ENCODE results near the gene SSH2.
A peak's percentile ranks its signal among the peaks of the same experiment; 100 is the strongest.

Gene SSH2

GRCh38 chr17:29590411-29591145 lies 339.4 kb downstream of the SSH2 start:
- DNase-seq (ENCODE audit: low read depth in 2 of 3, low spot score in 2 of 3) = no peak

- DNase-seq (ENCODE audit: low read depth in 2 of 3, low spot score in 2 of 3) = peak in 1 of 3 experiments; percentile 76
These were observed 340.3 kb downstream of the SSH2 start, which contains the start of gene GIT1 for GRCh38 chr17:29589524-29590410. Gene GIT1, minus strand, starts transcription at chr17:29589648. Its CDS starts 270 bp downstream, at chr17:29589378.

GRCh38 chr17:29588562-29589411 lies 341.2 kb downstream of the SSH2 start:
- no peak for DNase-seq (ENCODE audit: low read depth in 2 of 3, low spot score in 2 of 3)

DNA sequence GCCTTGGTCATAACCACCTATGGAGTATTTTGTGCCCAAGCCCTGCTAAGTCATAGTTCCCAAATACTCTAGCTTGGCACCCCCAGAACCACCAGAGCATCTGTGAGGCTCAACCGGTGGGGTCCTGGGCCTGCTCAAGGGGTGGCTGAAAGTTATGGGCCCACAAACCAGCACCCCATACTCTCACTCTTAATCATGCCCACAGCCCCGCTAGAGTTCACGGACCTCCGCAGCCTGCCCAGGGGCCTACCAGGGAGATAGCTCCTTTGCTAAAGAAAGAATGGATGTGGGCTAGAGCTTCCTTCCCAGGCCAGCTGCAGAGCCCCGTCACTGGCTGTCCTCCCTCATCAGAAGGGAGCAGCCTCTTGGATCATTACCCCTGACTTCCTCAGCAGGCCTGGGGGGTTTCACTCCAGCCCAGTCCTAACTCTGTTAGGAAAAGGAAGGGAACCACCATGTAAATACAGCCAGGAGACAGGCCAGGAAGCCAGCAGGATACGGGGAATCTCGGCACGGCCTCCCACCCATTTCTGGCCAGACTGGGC lies 341.9 kb downstream of the SSH2 start:
- no peak for DNase-seq (ENCODE audit: low read depth in 2 of 3, low spot score in 2 of 3)

- no peak for DNase-seq (ENCODE audit: low read depth in 2 of 3, low spot score in 2 of 3)
These were observed 342.4 kb downstream of the SSH2 start for GRCh38 chr17:29587591-29587990.

GRCh38 chr17:29586676-29587469 lies 343.2 kb downstream of the SSH2 start:
- DNase-seq (ENCODE audit: low read depth in 2 of 3, low spot score in 2 of 3) = no peak

- DNase-seq (ENCODE audit: low read depth in 2 of 3, low spot score in 2 of 3) = no peak
These were observed 344.8 kb downstream of the SSH2 start for GRCh38 chr17:29585080-29585751.

DNA sequence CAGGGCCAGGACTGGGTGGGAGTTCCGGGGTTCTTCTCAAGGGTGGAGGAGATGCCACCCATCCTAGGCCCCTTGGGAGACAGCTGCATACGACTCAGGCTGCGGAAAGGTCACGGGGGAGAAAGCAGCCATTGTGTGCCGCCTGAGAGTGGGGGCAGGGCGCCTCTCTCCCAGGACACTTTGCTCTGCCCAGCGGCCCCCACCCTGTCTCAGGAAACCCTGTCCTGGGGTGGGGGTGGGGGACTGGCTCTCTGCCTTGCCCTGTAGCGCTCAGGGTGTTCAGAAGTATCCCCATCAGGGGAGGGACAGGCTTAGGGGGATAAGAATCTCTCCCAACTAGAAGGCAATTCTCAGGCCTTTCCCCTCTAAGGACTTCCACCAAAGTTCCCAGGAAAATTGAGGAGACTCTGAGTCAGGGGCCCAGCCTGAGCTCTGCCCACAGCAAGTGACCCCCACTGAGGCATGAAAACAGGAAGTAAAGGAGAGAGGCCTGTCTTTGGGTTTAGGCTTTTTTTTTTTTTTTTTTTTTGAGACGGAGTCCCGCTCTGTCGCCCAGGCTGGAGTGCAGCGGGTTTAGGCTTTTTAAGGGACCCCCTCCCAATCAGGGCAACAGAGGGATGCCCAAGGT lies 345.5 kb downstream of the SSH2 start:
- no peak for DNase-seq (ENCODE audit: low read depth in 2 of 3, low spot score in 2 of 3)

DNA sequence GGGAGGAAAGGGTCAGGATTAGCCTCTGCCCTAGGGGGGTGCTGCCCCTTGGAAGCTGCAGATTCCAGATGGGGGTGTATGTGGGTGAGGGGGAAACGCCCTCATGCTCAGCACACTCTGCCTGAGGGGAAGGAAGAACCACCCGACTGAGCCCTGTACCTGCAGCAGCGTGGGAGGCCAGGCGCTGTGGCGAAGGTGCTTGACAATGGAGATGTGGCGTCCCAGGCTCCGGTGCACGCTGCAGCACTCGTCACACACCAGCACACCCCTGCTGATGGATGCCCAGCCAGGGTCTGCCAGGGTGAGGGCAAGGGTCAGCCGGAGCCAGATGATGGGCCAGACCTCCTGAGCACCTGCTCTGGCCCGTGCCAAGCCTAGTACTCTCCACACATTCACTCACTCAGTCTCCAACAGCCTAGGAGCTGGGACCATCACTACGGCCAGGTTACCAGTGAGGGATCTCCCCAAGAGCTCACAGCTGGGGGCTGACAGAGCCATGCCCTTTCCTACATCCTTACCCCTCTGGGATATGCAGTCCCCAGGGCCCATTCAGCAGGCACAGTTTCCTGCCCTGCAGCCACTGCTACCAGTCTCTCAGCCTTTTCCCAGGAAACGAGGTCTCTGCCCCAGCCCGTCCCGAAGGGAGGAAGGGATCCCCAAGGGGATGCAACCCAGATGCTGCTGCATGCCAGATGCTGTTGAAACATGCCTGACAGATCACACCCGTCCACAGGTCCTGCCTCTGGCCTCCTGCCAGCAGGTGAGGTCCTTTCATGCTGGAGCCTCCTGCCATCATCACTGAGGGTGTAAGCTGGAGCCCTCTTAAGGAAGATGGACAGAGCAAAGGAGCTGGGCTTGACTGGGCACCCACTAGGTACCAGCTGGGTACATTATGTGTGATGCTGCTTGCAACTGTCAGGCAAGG lies 346.4 kb downstream of the SSH2 start:
- DNase-seq (ENCODE audit: low read depth in 2 of 3, low spot score in 2 of 3) = no peak

DNA sequence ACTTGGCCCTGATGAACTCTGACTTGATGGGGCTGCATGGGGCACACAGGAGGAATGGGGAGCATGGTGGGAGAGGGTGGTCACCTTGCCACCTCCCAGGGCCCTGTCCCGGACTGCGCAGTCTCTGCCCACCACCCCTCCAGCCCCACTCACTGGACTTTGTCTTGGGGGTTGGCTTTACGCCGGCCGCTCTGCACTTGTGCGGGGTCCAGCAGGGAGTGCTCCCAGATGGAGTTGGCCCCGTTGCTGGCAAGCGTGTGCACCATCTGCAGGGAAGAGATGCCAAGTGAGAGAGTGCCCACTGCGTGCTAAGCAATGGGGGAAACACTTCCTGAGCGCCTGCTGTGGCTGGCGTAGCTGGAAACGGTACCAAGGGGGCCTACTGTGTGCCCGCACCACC lies 347.3 kb downstream of the SSH2 start:
- no peak for DNase-seq (ENCODE audit: low read depth in 2 of 3, low spot score in 2 of 3)

DNA sequence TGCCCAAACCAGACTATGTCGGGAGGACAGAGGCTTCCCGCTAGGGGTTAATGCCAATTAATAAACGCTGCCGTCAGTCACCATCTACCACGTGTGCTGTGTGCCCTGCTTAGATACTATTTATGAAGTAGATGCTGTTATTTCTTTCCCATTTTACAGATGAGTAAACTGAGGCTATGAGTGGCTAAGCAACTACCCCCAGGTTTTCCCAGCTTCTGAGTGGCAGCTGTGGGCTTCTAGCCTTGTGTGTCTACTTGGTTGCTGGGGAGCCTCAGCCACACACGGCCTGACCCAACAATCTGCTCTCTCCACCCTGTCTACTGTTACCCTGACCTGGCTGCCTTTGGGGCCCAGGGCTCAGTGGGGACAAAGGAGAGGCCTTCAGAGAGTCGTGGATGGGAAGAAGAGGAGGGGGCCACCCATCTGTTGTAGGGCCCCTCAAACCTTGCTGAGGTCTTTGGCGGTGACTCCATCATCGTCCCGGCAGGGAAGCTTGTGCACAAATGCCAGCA lies 347.7 kb downstream of the SSH2 start:
- no peak for DNase-seq (ENCODE audit: low read depth in 2 of 3, low spot score in 2 of 3)

- DNase-seq (ENCODE audit: low read depth in 2 of 3, low spot score in 2 of 3) = no peak
These were observed 348.3 kb downstream of the SSH2 start for GRCh38 chr17:29581583-29582253.

DNA sequence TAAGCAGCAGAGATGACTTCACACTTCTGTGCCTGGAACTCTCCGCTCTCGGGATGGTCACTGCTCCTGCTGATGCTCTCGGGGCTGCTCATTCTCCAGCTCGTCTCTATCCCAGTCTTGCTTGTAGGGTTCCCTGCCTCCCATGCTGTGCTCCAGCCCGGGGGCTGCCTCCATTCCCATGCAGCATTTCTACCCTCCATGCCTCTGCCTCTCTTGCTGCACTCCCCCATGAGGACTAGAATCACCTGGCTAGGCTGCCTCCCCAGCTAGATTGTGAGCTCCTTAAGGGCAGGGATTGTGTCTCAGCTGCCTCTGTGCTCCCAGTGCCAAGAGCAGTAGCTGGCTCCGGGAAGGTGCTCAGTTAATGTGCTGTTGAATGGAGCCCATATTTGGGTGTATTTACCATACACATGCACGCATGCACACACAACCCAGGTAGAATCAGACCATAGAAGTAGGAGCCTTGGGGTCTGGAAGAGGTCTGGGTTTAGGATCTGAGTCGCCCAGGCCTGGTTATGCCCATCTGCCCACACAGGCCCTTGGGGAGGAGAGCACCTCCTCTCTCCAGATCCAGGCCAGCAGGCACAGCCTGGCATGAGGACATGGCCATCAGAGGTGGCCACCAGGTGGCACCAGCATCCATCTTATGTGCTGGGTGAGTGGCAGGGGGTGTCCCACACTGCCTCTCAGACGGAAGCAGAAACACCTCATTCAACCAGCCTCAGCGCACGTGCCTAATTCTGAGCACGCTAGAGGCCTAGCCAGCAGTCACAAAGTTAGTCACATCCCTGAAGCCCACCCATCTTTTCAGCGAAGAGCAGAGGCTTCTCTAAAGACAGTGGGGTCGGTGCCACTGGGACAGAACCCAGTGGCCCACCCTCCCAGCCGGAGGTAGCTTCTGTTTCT lies 349.9 kb downstream of the SSH2 start:
- peak in 1 of 3 experiments; percentile 73 for DNase-seq (ENCODE audit: low read depth in 2 of 3, low spot score in 2 of 3)

GRCh38 chr17:29578626-29579485 lies 351.2 kb downstream of the SSH2 start:
- DNase-seq (ENCODE audit: low read depth in 2 of 3, low spot score in 2 of 3) = no peak
